Measurements from ENCODE around the gene PCDH15.

PCDH15 gene

GRCh38 chr10:54335296-54335695 lies 465.7 kb downstream of the PCDH15 start:
- Histone ChIP-seq H3K27me3 (replicated peaks; ENCODE audit: control insufficient read depth, insufficient read depth, low read length) (no peaks in the 10 kb centered on the region), H3K4me3 (replicated peaks; ENCODE audit: low read depth, low read length) (no peak overlapping the region), H3K36me3 (ENCODE audit: control insufficient read depth, insufficient read depth, low read length) (no peaks in the 10 kb centered on the region)
- no peak for DNase-seq (ENCODE audit: extremely low read depth, insufficient read length)
- TF ChIP-seq, protein P1, sequence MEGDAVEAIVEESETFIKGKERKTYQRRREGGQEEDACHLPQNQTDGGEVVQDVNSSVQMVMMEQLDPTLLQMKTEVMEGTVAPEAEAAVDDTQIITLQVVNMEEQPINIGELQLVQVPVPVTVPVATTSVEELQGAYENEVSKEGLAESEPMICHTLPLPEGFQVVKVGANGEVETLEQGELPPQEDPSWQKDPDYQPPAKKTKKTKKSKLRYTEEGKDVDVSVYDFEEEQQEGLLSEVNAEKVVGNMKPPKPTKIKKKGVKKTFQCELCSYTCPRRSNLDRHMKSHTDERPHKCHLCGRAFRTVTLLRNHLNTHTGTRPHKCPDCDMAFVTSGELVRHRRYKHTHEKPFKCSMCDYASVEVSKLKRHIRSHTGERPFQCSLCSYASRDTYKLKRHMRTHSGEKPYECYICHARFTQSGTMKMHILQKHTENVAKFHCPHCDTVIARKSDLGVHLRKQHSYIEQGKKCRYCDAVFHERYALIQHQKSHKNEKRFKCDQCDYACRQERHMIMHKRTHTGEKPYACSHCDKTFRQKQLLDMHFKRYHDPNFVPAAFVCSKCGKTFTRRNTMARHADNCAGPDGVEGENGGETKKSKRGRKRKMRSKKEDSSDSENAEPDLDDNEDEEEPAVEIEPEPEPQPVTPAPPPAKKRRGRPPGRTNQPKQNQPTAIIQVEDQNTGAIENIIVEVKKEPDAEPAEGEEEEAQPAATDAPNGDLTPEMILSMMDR (IDR thresholded peaks at IDR 0.05; ENCODE audit: insufficient read depth, low read length, poor library complexity, severe bottlenecking): no peak

DNA sequence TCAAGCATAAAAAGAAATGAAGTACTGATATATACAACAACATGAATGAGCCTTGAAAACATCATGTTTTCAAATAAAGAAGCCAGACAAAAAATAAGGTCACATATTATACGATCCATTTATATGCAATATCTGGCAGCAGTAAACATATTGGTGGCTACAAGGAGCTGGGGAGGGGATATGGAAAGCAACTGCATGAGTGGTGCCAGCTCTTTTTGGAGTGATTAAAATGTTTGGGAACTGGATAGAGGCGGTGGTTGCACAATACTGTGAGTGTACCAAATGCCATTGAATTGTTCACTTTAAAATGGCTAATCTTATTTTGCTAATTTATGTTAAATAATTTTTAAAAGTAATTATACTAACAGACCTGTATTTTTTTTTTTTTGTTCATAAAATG lies 481.7 kb downstream of the PCDH15 start:
- H3K4me3 ChIP-seq (replicated peaks; ENCODE audit: low read depth, low read length): no peak overlapping the region
- no peak for DNase-seq (ENCODE audit: extremely low read depth, insufficient read length)
- TF ChIP-seq, protein P1 (IDR thresholded peaks at IDR 0.05; ENCODE audit: insufficient read depth, low read length, poor library complexity, severe bottlenecking): no peak
- no peaks in the 10 kb centered on the region for H3K27me3 ChIP-seq (replicated peaks; ENCODE audit: control insufficient read depth, insufficient read depth, low read length)
- no peaks in the 10 kb centered on the region for H3K36me3 ChIP-seq (ENCODE audit: control insufficient read depth, insufficient read depth, low read length)

GRCh38 chr10:54318470-54318869 lies 482.6 kb downstream of the PCDH15 start:
- TF ChIP-seq, protein P1 (IDR thresholded peaks at IDR 0.05; ENCODE audit: insufficient read depth, low read length, poor library complexity, severe bottlenecking): no peak
- no peaks in the 10 kb centered on the region for H3K36me3 ChIP-seq (ENCODE audit: control insufficient read depth, insufficient read depth, low read length)
- H3K4me3 ChIP-seq (replicated peaks; ENCODE audit: low read depth, low read length): no peak overlapping the region
- H3K27me3 ChIP-seq (replicated peaks; ENCODE audit: control insufficient read depth, insufficient read depth, low read length): no peaks in the 10 kb centered on the region
- DNase-seq (ENCODE audit: extremely low read depth, insufficient read length): no peak

- Histone ChIP-seq H3K36me3 (ENCODE audit: control insufficient read depth, insufficient read depth, low read length) (no peaks in the 10 kb centered on the region), H3K27me3 (replicated peaks; ENCODE audit: control insufficient read depth, insufficient read depth, low read length) (no peaks in the 10 kb centered on the region), H3K4me3 (replicated peaks; ENCODE audit: low read depth, low read length) (no peak overlapping the region)
- DNase-seq (ENCODE audit: extremely low read depth, insufficient read length): no peak
- TF ChIP-seq, protein P1 (IDR thresholded peaks at IDR 0.05; ENCODE audit: insufficient read depth, low read length, poor library complexity, severe bottlenecking): no peak
Observed at GRCh38 chr10:54314430-54314829, 486.6 kb downstream of the PCDH15 start.

DNA sequence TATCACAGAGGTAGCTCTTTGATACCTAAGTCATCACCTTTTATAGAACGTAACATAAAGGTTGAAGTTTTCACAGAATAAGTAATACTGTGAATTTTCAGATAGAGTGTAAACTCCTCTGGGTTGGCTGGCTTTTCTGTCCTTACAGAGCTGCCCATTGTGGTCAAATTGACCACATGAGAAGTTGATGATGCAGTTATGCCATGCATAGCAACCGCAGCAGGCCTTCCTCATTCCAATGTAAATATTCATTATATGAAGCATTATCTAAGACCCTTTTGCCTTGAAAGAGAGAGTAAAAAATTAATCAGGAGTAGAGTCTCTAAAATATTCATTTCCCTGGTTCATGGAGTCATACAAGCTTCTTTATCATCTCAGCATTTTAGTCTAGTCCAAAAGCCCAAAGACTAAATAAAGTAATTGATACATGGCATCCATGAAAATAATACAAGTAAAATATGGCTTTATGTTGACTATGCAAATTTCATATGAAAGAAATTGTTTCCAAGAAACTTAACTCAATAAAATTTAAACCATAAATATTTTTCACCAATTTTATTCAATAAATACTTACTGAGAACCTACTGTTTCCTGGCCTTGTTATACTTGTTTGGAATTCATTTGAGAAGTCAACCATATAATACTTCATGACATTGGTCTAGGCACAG lies 516.4 kb downstream of the PCDH15 start:
- TF ChIP-seq, protein P1 (IDR thresholded peaks at IDR 0.05; ENCODE audit: insufficient read depth, low read length, poor library complexity, severe bottlenecking): no peak
- no peaks in the 10 kb centered on the region for H3K36me3 ChIP-seq (ENCODE audit: control insufficient read depth, insufficient read depth, low read length)
- no peaks in the 10 kb centered on the region for H3K27me3 ChIP-seq (replicated peaks; ENCODE audit: control insufficient read depth, insufficient read depth, low read length)
- DNase-seq (ENCODE audit: extremely low read depth, insufficient read length): no peak
- H3K4me3 ChIP-seq (replicated peaks; ENCODE audit: low read depth, low read length): no peak overlapping the region

DNA sequence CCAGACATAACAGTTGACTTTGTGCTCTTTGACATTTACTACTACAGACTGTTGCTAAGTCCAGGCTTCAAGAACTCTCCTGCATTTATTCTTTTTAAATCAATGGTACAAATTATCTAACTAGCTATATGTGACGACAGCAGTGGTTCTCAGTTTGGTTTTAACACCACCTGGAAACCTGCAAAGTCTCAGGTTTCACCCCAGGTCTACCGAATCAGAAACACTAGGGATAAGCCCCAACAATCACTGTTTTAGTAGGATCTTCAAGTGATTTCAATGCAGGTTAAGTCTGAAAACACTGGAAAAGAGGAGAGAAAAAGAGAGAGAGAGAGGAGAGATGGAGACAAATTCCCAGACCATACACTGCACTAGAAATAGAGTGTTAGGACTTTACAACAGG lies 519.0 kb downstream of the PCDH15 start:
- no peaks in the 10 kb centered on the region for H3K36me3 ChIP-seq (ENCODE audit: control insufficient read depth, insufficient read depth, low read length)
- H3K27me3 ChIP-seq (replicated peaks; ENCODE audit: control insufficient read depth, insufficient read depth, low read length): no peaks in the 10 kb centered on the region
- no peak for DNase-seq (ENCODE audit: extremely low read depth, insufficient read length)
- TF ChIP-seq, protein P1 (IDR thresholded peaks at IDR 0.05; ENCODE audit: insufficient read depth, low read length, poor library complexity, severe bottlenecking): no peak
- no peak overlapping the region for H3K4me3 ChIP-seq (replicated peaks; ENCODE audit: low read depth, low read length)

Measured in GM06990 (cell line).